IMR-90 (cell line): Measurements from ENCODE around the gene GPATCH2. TPM values are rescaled to one million over a fixed set of nuclear protein-coding genes. Genes with fewer than 3 reads are reported as not detected.

ENCODE experiments used
- ATAC-seq: fragments of 200-7000 bp; cut with Tn5 transposase; 2 replicates; pipeline ENCODE4 v1.9.1; 2020; ENCODE audit warnings: low read depth, mild to moderate bottlenecking, moderate library complexity
- BruUV-seq: library from RNA; stranded (reverse); fragments of 400-500 nt; replicated peaks from 2 replicates; lab custom pipeline; 2021; lab: Mats Ljungman, UMichigan
- CTCF ChIA-PET: fragments of 300-600 bp; formaldehyde crosslinking; extraction: SDS; loops from one replicate; lab custom pipeline; 2021; ENCODE audit warnings: antibody characterized with exemption; lab: Yijun Ruan, JAX
- POLR2A ChIA-PET: fragments of 300-600 bp; sonication (Branson Sonifier 250); formaldehyde crosslinking; loops from one replicate; lab custom pipeline; 2022; ENCODE audit warnings: antibody characterized with exemption; ENCODE audit not compliant: unreplicated experiment; lab: Charles Lee
- DNase-seq: peaks from one replicate; pipeline ENCODE4 v3.0.0; 2013
- H2AFZ ChIP-seq: replicated peaks from 2 replicates; pipeline ENCODE3; 2013; ENCODE audit warnings: low read length, mild to moderate bottlenecking; ENCODE audit not compliant: poor library complexity
- H2AK5ac ChIP-seq: 2 replicates; pipeline ENCODE4 v1.6.1; 2013; ENCODE audit warnings: low read depth, low read length, inconsistent platforms
- H2AK9ac ChIP-seq: replicated peaks from 2 replicates; pipeline ENCODE3; 2013; ENCODE audit warnings: mild to moderate bottlenecking, low read depth, low read length, moderate library complexity; ENCODE audit not compliant: poor library complexity
- H2BK120ac ChIP-seq: 2 replicates; pipeline ENCODE4 v1.6.1; 2013; ENCODE audit warnings: low read depth, low read length, inconsistent platforms
- H2BK15ac ChIP-seq: 3 replicates; pipeline ENCODE4 v1.6.1; 2013; ENCODE audit warnings: low read depth, low read length, inconsistent platforms
- H2BK20ac ChIP-seq: 2 replicates; pipeline ENCODE4 v1.6.1; 2013; ENCODE audit warnings: low read depth, mild to moderate bottlenecking, inconsistent platforms, low read length, moderate library complexity
- H2BK5ac ChIP-seq: 2 replicates; pipeline ENCODE4 v1.6.1; 2013; ENCODE audit warnings: mild to moderate bottlenecking, low read depth, low read length, inconsistent platforms; ENCODE audit not compliant: poor library complexity, severe bottlenecking
- H3K14ac ChIP-seq: replicated peaks from 2 replicates; pipeline ENCODE4 v1.6.1; 2013; ENCODE audit warnings: low read depth, low read length, inconsistent platforms
- H3K18ac ChIP-seq: 2 replicates; pipeline ENCODE4 v1.6.1; 2013; ENCODE audit warnings: low read depth, low read length, control low read depth
- H3K23ac ChIP-seq: 2 replicates; pipeline ENCODE4 v1.6.1; 2013; ENCODE audit warnings: low read depth, low read length, inconsistent platforms
- H3K27ac ChIP-seq: 2 replicates; pipeline ENCODE4 v1.5.1; 2013; ENCODE audit warnings: mild to moderate bottlenecking, control low read depth, low read length; ENCODE audit not compliant: insufficient read depth
- H3K27me3 ChIP-seq: 2 replicates; pipeline ENCODE4 v1.6.1; 2013; ENCODE audit warnings: low read length; ENCODE audit not compliant: control insufficient read depth, insufficient read depth
- H3K36me3 ChIP-seq: 2 replicates; pipeline ENCODE4 v1.6.1; 2013; ENCODE audit warnings: low read length, mixed read lengths; ENCODE audit not compliant: control insufficient read depth, insufficient read depth
- H3K4ac ChIP-seq: 2 replicates; pipeline ENCODE4 v1.6.1; 2013; ENCODE audit warnings: low read depth, low read length, inconsistent platforms
- H3K4me1 ChIP-seq: 2 replicates; pipeline ENCODE4 v1.6.1; 2013; ENCODE audit warnings: low read length, mixed read lengths; ENCODE audit not compliant: control insufficient read depth, insufficient read depth
- H3K4me2 ChIP-seq: 2 replicates; pipeline ENCODE4 v1.6.1; 2013; ENCODE audit warnings: low read depth, mild to moderate bottlenecking, control low read depth, low read length, moderate library complexity
- H3K4me3 ChIP-seq: 2 replicates; pipeline ENCODE4 v1.5.1; 2013; ENCODE audit warnings: low read depth, mild to moderate bottlenecking, control low read depth, low read length, moderate library complexity; ENCODE audit not compliant: insufficient read depth
- H3K56ac ChIP-seq: 2 replicates; pipeline ENCODE4 v1.6.1; 2013; ENCODE audit warnings: low read length, inconsistent platforms; ENCODE audit not compliant: insufficient read depth; ENCODE audit errors: extremely low read depth
- H3K79me1 ChIP-seq, 2 experiments: 2 replicates each; pipeline ENCODE4 v1.6.1; 2013; ENCODE audit warnings: low read length in 2 of 2, inconsistent platforms in 1 of 2, low read depth in 1 of 2
- H3K9ac ChIP-seq: 2 replicates; pipeline ENCODE4 v1.6.1; 2013; ENCODE audit warnings: low read depth, low read length, control low read depth
- H3K9me1 ChIP-seq: 2 replicates; pipeline ENCODE4 v1.6.1; 2013; ENCODE audit warnings: low read length, inconsistent platforms; ENCODE audit not compliant: insufficient read depth
- H3K9me3 ChIP-seq: 2 replicates; pipeline ENCODE4 v1.6.1; 2013; ENCODE audit warnings: low read length; ENCODE audit not compliant: control insufficient read depth, insufficient read depth
- H4K20me1 ChIP-seq: 2 replicates; pipeline ENCODE4 v1.6.1; 2013; ENCODE audit warnings: low read length, inconsistent platforms; ENCODE audit not compliant: insufficient read depth
- H4K5ac ChIP-seq: 2 replicates; pipeline ENCODE4 v1.6.1; 2013; ENCODE audit warnings: mild to moderate bottlenecking, low read depth, low read length, control low read depth
- H4K8ac ChIP-seq, 2 experiments: 2 replicates each; pipeline ENCODE4 v1.6.1; 2013; ENCODE audit warnings: low read depth in 2 of 2, low read length in 2 of 2, control low read depth in 1 of 2, inconsistent platforms in 1 of 2
- H4K91ac ChIP-seq: 2 replicates; pipeline ENCODE4 v1.6.1; 2013; ENCODE audit warnings: low read depth, low read length, inconsistent platforms; ENCODE audit not compliant: insufficient read depth
- CTCF ChIP-seq: conservative IDR thresholded peaks from 2 replicates; pipeline ENCODE4 v1.5.1; 2012; ENCODE audit warnings: mild to moderate bottlenecking, low read depth, low read length, improper control_type of control experiment
- ELK1 ChIP-seq: fragments of 150-350 bp; IDR thresholded peaks from 2 replicates; pipeline ENCODE4 v1.6.1; 2016; ENCODE audit warnings: low read depth, mild to moderate bottlenecking, low read length, moderate library complexity, borderline replicate concordance
- RAD21 ChIP-seq: IDR thresholded peaks from 2 replicates; pipeline ENCODE4 v1.6.1; 2012; ENCODE audit warnings: low read length, improper control_type of control experiment
- SMC3 ChIP-seq: fragments of 150-350 bp; IDR thresholded peaks from 2 replicates; pipeline ENCODE4 v1.6.1; 2016; ENCODE audit warnings: low read depth, mild to moderate bottlenecking, antibody characterized with exemption, low read length, moderate library complexity
- WGBS, 2 experiments: methylation state at CpG; one replicate each; pipeline versions ENCODE4 v1.1.5 to v1.1.7; 2013; ENCODE audit warnings: missing lambda C conversion rate in 2 of 2; ENCODE audit not compliant: insufficient read length in 1 of 2; ENCODE audit errors: extremely low coverage in 2 of 2; 5-methylcytosine and 5-hydroxymethylcytosine counted together
- dilution Hi-C: fragments of 300-500 bp; cut with HindIII; formaldehyde crosslinking; loops from one replicate; pipeline ENCODE4 v1.14.3; 2018; ENCODE audit warnings: low sequenced_read_pairs; ENCODE audit not compliant: unreplicated experiment
- in situ Hi-C: fragments of 300-500 bp; cut with MboI; formaldehyde crosslinking; loops from 3 replicates; pipeline ENCODE4 v1.14.3; 2019; ENCODE audit warnings: low sequenced_read_pairs, inconsistent platforms, mixed read lengths
- intact Hi-C: fragments of 100-400 bp; cut with micrococcal nuclease; formaldehyde crosslinking; loops from 2 replicates; pipeline ENCODE4 v1.10.0; 2022
- polyA plus RNA-seq, 3 experiments: library from polyadenylated mRNA; depleted of rRNA; stranded (reverse); fragments of >200 nt; gene quantifications; 2 replicates each; pipeline ENCODE4 v1.2.3, GENCODE V29; 2012; ENCODE audit warnings: low replicate concordance in 1 of 3
- total RNA-seq: library from RNA; depleted of rRNA; stranded (reverse); fragments of >200 nt; gene quantifications from 2 replicates; pipeline ENCODE4 v1.2.3, GENCODE V29; 2012

GPATCH2 gene
- total and polyA plus RNA-seq, 2 of the 4 experiments (the other 2 are of a cell fraction): 4.7 to 11.8 TPM

GRCh38 chr1:217462666-217463065 lies 168.2 kb downstream of the GPATCH2 start:
- H3K9ac ChIP-seq: no peak overlapping the region
- H3K4ac ChIP-seq: peak overlapping the region; percentile 80
- H3K9me3 ChIP-seq: peaks cover 4% of the 10 kb centered on the region; the same call in 1 of the 2 replicates
- H2BK120ac ChIP-seq: peak overlapping the region; percentile 77
- peak overlapping the region; percentile 35; the same call in 1 of the 2 replicates for H3K27ac ChIP-seq
- dilution Hi-C loops (no loop called here), in situ Hi-C loops (no loop called here), intact Hi-C loops (no loop called here)
- ChIA-PET CTCF (interaction anchor here (0.8 kb wide), 1 partner anchor 11 kb away, joined by 3 read pairs; no protein-coding TSS in a partner anchor), POLR2A (no interaction called here)
- no peak overlapping the region; the same call in none of the 2 replicates for H3K4me2 ChIP-seq
- 0 out of 4 replicates have a peak, but pooled peaks cover 0 to 3% of the 10 kb centered on the region in 2 experiments for H3K79me1 ChIP-seq
- H4K91ac ChIP-seq: peak overlapping the region; percentile 60; the same call in 1 of the 2 replicates
- WGBS, 2 experiments: no CpG with 5 or more reads among the region's 1 CpG
- BruUV-seq: no TSS peak
- ATAC-seq (no peak), DNase-seq (no peak)
- H2AK5ac ChIP-seq: no peak overlapping the region
- H2BK5ac ChIP-seq: peak overlapping the region; percentile 87
- peak overlapping the region; percentile 86; the same call in 1 of the 2 replicates for H3K18ac ChIP-seq
- peaks cover 3% of the 10 kb centered on the region for H3K4me1 ChIP-seq
- TF ChIP-seq CTCF (no peak), ELK1 (no peak), RAD21 (no peak), SMC3 (no peak)
- H3K9me1 ChIP-seq: peaks cover 3% of the 10 kb centered on the region; the same call in 1 of the 2 replicates
- H3K23ac ChIP-seq: peak overlapping the region; percentile 90; the same call in 1 of the 2 replicates
- H2AFZ ChIP-seq: no peak overlapping the region
- H4K20me1 ChIP-seq: no peaks in the 10 kb centered on the region
- H2AK9ac ChIP-seq: no peak overlapping the region
- H3K27me3 ChIP-seq: no peaks in the 10 kb centered on the region
- H4K8ac ChIP-seq: peak overlapping the region in 1 of 2 experiments; percentile 37; a peak in 2 of 4 replicates
- H2BK15ac ChIP-seq: 0 out of 3 replicates have a peak overlapping the region, but pooled peaks have one; percentile 7
- 0 out of 2 replicates have a peak overlapping the region, but pooled peaks have one; percentile 54 for H4K5ac ChIP-seq
- H2BK20ac ChIP-seq: peak overlapping the region; percentile 84
- H3K36me3 ChIP-seq: no peaks in the 10 kb centered on the region
- H3K56ac ChIP-seq: no peak overlapping the region
- H3K4me3 ChIP-seq: no peak overlapping the region
- H3K14ac ChIP-seq: peak overlapping the region; percentile 83
